K562 (cell line): ENCODE results near the gene ABCF3. TPM values are rescaled to one million over a fixed set of nuclear protein-coding genes. Genes with fewer than 3 reads are reported as not detected.

ENCODE experiments used
- ERF ChIP-seq: fragments of 450-650 bp; formaldehyde crosslinking; IDR thresholded peaks from 2 replicates; pipeline ENCODE4 v1.4.0; 2020; ENCODE audit warnings: mild to moderate bottlenecking, mixed read lengths
- FIP1L1 ChIP-seq: fragments of 200-400 bp; formaldehyde crosslinking; IDR thresholded peaks from 2 replicates; pipeline ENCODE4 v1.6.1; 2018; ENCODE audit warnings: mild to moderate bottlenecking, low read depth, low read length; ENCODE audit not compliant: poor library complexity, severe bottlenecking
- FOSL1 ChIP-seq: fragments of 200-800 bp; sonication (Bioruptor generic); conservative IDR thresholded peaks from 2 replicates; pipeline ENCODE4 v1.6.1; 2016; ENCODE audit warnings: missing genetic modification characterization, missing compliant biosample characterization
- JUND ChIP-seq, 2 experiments: IDR thresholded peaks; 2 replicates in 1 of 2; 3 replicates in 1 of 2; pipeline ENCODE4 v1.6.1; 2011; ENCODE audit warnings: borderline replicate concordance in 2 of 2, low read depth in 2 of 2, low read length in 2 of 2, improper control_type of control experiment in 1 of 2, missing biosample characterization in 1 of 2, missing genetic modification characterization in 1 of 2, missing genetic modification reagents in 1 of 2
- NCOR1 ChIP-seq: fragments of 450-650 bp; IDR thresholded peaks from 2 replicates; pipeline ENCODE4 v1.6.1; 2016; ENCODE audit warnings: mild to moderate bottlenecking, moderate library complexity
- PTTG1 ChIP-seq: fragments of 450-650 bp; IDR thresholded peaks from 2 replicates; pipeline ENCODE4 v1.6.1; 2016; ENCODE audit warnings: low read depth, mild to moderate bottlenecking, missing genetic modification characterization, missing compliant biosample characterization
- RAD21 ChIP-seq, 2 experiments: fragments of 250-450 bp in 1 of 2; fragments of 450-650 bp in 1 of 2; sonication (Bioruptor Pico) in 1 of 2; formaldehyde crosslinking in 1 of 2; IDR thresholded peaks in 1 of 2; conservative IDR thresholded peaks in 1 of 2; 2 replicates each; pipeline versions ENCODE4 v1.4.0 to v1.8.0; 2020 to 2022; ENCODE audit warnings: mild to moderate bottlenecking in 2 of 2, moderate library complexity in 1 of 2
- ZZZ3 ChIP-seq: fragments of 450-650 bp; IDR thresholded peaks from 2 replicates; pipeline ENCODE4 v1.6.1; 2016; ENCODE audit warnings: antibody characterized with exemption, mild to moderate bottlenecking, moderate library complexity
- polyA plus RNA-seq, 8 experiments: library from polyadenylated mRNA; depleted of rRNA in 4 of 8; stranded (reverse) in 5 of 8; unstranded in 3 of 8; fragments of >200 nt; fragmentation: Nextera tagmentation in 2 of 8; fragmentation: Illumina TruSeq in 1 of 8; extraction: Ambion mirVana in 2 of 8; extraction: Trizol in 1 of 8; gene quantifications; 2 replicates each; pipeline versions ENCODE4 v1.2.1 to v1.2.3, GENCODE V29; 2011 to 2014; ENCODE audit warnings: inconsistent platforms in 1 of 8, missing spikeins in 1 of 8
- total RNA-seq, 7 experiments: library from RNA; depleted of rRNA in 6 of 7; stranded (reverse); fragments of >200 nt in 6 of 7; fragmentation: Illumina TruSeq in 2 of 7; extraction: Trizol in 2 of 7; gene quantifications; 2 replicates each; pipeline versions ENCODE4 v1.2.1 to v1.2.3, GENCODE V29; 2011 to 2021; ENCODE audit warnings: low replicate concordance in 1 of 7
- TF ChIP-seq, protein P1 (sequence below): fragments of 450-650 bp; IDR thresholded peaks from 2 replicates; pipeline ENCODE4 v1.6.1; 2016; ENCODE audit warnings: borderline replicate concordance
- TF ChIP-seq, protein P2 (sequence below), 2 experiments: fragments of 450-650 bp in 1 of 2; sonication (generic) in 1 of 2; formaldehyde crosslinking in 1 of 2; IDR thresholded peaks in 1 of 2; conservative IDR thresholded peaks in 1 of 2; 2 replicates each; pipeline versions ENCODE4 v1.6.1 to v1.8.1; 2016 to 2023; ENCODE audit warnings: mild to moderate bottlenecking in 2 of 2, moderate library complexity in 2 of 2, inconsistent platforms in 1 of 2, missing genetic modification reagents in 1 of 2
- TF ChIP-seq, protein P3 (sequence below), 3 experiments: fragments of 200-800 bp in 1 of 3; fragments of 250-450 bp in 1 of 3; fragments of 450-650 bp in 1 of 3; sonication (Bioruptor Pico) in 1 of 3; sonication (Bioruptor generic) in 1 of 3; formaldehyde crosslinking in 1 of 3; IDR thresholded peaks; 2 replicates each; pipeline versions ENCODE4 v1.6.1 to v1.8.0; 2016 to 2022; ENCODE audit warnings: mild to moderate bottlenecking in 2 of 3, missing genetic modification characterization in 2 of 3, missing compliant biosample characterization in 1 of 3, moderate library complexity in 1 of 3

The ABCF3 gene
- total and polyA plus RNA-seq, 9 of the 15 experiments (the other 6 are each of a cell fraction or from before 2014, with no cell fraction given), result 6.7 to 77.9 (median 45.1) TPM

DNA sequence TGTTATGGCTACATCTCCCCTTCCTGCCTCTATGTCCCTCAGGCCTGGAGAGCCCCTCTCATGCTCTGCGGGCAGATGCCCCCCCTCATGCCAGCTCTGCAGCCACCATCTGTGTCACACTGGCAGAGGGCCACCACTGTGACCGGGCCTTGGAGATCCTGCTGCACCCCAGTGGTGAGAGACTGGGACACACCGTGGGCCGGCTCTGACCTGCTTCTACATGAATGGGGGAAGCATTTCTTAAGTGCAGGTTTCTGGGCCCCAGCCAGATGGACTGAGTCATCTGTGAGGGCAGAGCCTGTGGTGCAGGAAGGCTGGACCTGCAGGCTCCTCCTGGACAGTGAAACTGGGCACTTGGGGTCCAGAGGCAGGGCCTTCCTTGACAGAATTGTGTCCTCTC, 48.2 kb downstream of the ABCF3 start (continued):
- TF ChIP-seq FIP1L1 (no peak), ERF (CRISPR knock-in tag) (no peak), ZZZ3 (no peak), RAD21 (CRISPR knock-in tag; conservative IDR thresholded peaks at IDR 0.05 in 1 of 2, IDR thresholded peaks at IDR 0.05 in 1 of 2) (peak in 1 of 2 experiments; percentile 23; a peak in 1 of 4 replicates), PTTG1 (tag) (no peak), NCOR1 (no peak), FOSL1 (tag) (peak; percentile 83), JUND (IDR thresholded peaks at IDR 0.05; ENCODE audit: borderline replicate concordance, low read depth, low read length) (peak; percentile 85), JUND (tag; IDR thresholded peaks at IDR 0.05; ENCODE audit: borderline replicate concordance, low read depth, low read length) (peak; percentile 80; the same call in 1 of the 3 replicates)
- TF ChIP-seq, protein P1, sequence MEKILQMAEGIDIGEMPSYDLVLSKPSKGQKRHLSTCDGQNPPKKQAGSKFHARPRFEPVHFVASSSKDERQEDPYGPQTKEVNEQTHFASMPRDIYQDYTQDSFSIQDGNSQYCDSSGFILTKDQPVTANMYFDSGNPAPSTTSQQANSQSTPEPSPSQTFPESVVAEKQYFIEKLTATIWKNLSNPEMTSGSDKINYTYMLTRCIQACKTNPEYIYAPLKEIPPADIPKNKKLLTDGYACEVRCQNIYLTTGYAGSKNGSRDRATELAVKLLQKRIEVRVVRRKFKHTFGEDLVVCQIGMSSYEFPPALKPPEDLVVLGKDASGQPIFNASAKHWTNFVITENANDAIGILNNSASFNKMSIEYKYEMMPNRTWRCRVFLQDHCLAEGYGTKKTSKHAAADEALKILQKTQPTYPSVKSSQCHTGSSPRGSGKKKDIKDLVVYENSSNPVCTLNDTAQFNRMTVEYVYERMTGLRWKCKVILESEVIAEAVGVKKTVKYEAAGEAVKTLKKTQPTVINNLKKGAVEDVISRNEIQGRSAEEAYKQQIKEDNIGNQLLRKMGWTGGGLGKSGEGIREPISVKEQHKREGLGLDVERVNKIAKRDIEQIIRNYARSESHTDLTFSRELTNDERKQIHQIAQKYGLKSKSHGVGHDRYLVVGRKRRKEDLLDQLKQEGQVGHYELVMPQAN, result no peak
- TF ChIP-seq, protein P2, sequence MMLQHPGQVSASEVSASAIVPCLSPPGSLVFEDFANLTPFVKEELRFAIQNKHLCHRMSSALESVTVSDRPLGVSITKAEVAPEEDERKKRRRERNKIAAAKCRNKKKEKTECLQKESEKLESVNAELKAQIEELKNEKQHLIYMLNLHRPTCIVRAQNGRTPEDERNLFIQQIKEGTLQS (IDR thresholded peaks at IDR 0.05), result peak; percentile 56; the same call in 1 of the 2 replicates
- TF ChIP-seq, protein P2 (CRISPR knock-in tag; conservative IDR thresholded peaks at IDR 0.05), result no peak
- TF ChIP-seq, protein P3, sequence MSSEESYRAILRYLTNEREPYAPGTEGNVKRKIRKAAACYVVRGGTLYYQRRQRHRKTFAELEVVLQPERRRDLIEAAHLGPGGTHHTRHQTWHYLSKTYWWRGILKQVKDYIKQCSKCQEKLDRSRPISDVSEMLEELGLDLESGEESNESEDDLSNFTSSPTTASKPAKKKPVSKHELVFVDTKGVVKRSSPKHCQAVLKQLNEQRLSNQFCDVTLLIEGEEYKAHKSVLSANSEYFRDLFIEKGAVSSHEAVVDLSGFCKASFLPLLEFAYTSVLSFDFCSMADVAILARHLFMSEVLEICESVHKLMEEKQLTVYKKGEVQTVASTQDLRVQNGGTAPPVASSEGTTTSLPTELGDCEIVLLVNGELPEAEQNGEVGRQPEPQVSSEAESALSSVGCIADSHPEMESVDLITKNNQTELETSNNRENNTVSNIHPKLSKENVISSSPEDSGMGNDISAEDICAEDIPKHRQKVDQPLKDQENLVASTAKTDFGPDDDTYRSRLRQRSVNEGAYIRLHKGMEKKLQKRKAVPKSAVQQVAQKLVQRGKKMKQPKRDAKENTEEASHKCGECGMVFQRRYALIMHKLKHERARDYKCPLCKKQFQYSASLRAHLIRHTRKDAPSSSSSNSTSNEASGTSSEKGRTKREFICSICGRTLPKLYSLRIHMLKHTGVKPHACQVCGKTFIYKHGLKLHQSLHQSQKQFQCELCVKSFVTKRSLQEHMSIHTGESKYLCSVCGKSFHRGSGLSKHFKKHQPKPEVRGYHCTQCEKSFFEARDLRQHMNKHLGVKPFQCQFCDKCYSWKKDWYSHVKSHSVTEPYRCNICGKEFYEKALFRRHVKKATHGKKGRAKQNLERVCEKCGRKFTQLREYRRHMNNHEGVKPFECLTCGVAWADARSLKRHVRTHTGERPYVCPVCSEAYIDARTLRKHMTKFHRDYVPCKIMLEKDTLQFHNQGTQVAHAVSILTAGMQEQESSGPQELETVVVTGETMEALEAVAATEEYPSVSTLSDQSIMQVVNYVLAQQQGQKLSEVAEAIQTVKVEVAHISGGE (CRISPR knock-in tag; IDR thresholded peaks at IDR 0.05), result peak in 2 of 3 experiments; percentile 53 to 92; a peak in 3 of 6 replicates
- TF ChIP-seq, all 486 proteins: peak for 9
